ENCODE measurements around the gene MINAR1. TPM values are rescaled to one million over a fixed set of nuclear protein-coding genes. Genes with fewer than 3 reads are reported as not detected.

Gene MINAR1
- total RNA-seq, 4 donors from 2014 or later, result 0.20 to 0.60 (median 0.21) TPM

- no peaks in the 10 kb centered on the region for H3K9me3 ChIP-seq
- H3K27me3 ChIP-seq, result no peaks in the 10 kb centered on the region
- TF ChIP-seq POLR2A (IDR thresholded peaks at IDR 0.05), result no peak
- TF ChIP-seq EP300 (IDR thresholded peaks at IDR 0.05), result no peak
- TF ChIP-seq CTCF (IDR thresholded peaks at IDR 0.05), result no peak
- no peak overlapping the region for H3K4me3 ChIP-seq
- H3K36me3 ChIP-seq, result no peaks in the 10 kb centered on the region
- H3K4me1 ChIP-seq, result no peaks in the 10 kb centered on the region
- DNase-seq (ENCODE audit: low spot score in 2 of 2), result no peak
- H3K27ac ChIP-seq, result no peak overlapping the region
- 64 to 71% methylated on average over 4 of the region's 4 CpGs for WGBS, 2 donors
Observed at GRCh38 chr15:79455361-79455760, 23.2 kb downstream of the MINAR1 start.

GRCh38 chr15:79455943-79456342 lies 23.8 kb downstream of the MINAR1 start:
- Histone ChIP-seq H3K4me3 (no peak overlapping the region), H3K4me1 (no peaks in the 10 kb centered on the region), H3K9me3 (no peaks in the 10 kb centered on the region), H3K27ac (no peak overlapping the region), H3K27me3 (no peaks in the 10 kb centered on the region), H3K36me3 (no peaks in the 10 kb centered on the region)
- TF ChIP-seq EP300 (IDR thresholded peaks at IDR 0.05) (no peak), POLR2A (IDR thresholded peaks at IDR 0.05) (no peak), CTCF (IDR thresholded peaks at IDR 0.05) (no peak)
- no peak for DNase-seq (ENCODE audit: low spot score in 2 of 2)
- WGBS, 2 donors, result 86 to 91% methylated on average over 6 of the region's 6 CpGs

GRCh38 chr15:79458491-79458890 lies 26.4 kb downstream of the MINAR1 start:
- 83 to 88% methylated on average over 6 of the region's 6 CpGs for WGBS, 2 donors
- Histone ChIP-seq H3K36me3 (no peaks in the 10 kb centered on the region), H3K4me1 (no peaks in the 10 kb centered on the region), H3K27me3 (no peaks in the 10 kb centered on the region), H3K27ac (no peak overlapping the region), H3K9me3 (no peaks in the 10 kb centered on the region), H3K4me3 (no peak overlapping the region)
- no peak for DNase-seq (ENCODE audit: low spot score in 2 of 2)
- TF ChIP-seq EP300 (IDR thresholded peaks at IDR 0.05), result no peak
- TF ChIP-seq CTCF (IDR thresholded peaks at IDR 0.05), result no peak
- no peak for TF ChIP-seq POLR2A (IDR thresholded peaks at IDR 0.05)

GRCh38 chr15:79459666-79460065 lies 27.5 kb downstream of the MINAR1 start:
- no peak overlapping the region for H3K4me3 ChIP-seq
- no peaks in the 10 kb centered on the region for H3K36me3 ChIP-seq
- no peak for TF ChIP-seq POLR2A (IDR thresholded peaks at IDR 0.05)
- no peak for TF ChIP-seq CTCF (IDR thresholded peaks at IDR 0.05)
- TF ChIP-seq EP300 (IDR thresholded peaks at IDR 0.05), result no peak
- H3K9me3 ChIP-seq, result no peaks in the 10 kb centered on the region
- H3K27ac ChIP-seq, result no peak overlapping the region
- H3K27me3 ChIP-seq, result no peaks in the 10 kb centered on the region
- DNase-seq (ENCODE audit: low spot score in 2 of 2), result no peak
- 100% methylated on average over 1 of the region's 1 CpG for WGBS, 2 donors
- H3K4me1 ChIP-seq, result no peaks in the 10 kb centered on the region

GRCh38 chr15:79463043-79463780 lies 31.1 kb downstream of the MINAR1 start:
- 71 to 80% methylated on average over 17 to 18 of the region's 18 CpGs for WGBS, 2 donors
- no peaks in the 10 kb centered on the region for H3K9me3 ChIP-seq
- TF ChIP-seq CTCF (IDR thresholded peaks at IDR 0.05), result no peak
- TF ChIP-seq POLR2A (IDR thresholded peaks at IDR 0.05), result no peak
- TF ChIP-seq EP300 (IDR thresholded peaks at IDR 0.05), result no peak
- no peak overlapping the region for H3K4me3 ChIP-seq
- H3K36me3 ChIP-seq, result no peaks in the 10 kb centered on the region
- no peaks in the 10 kb centered on the region for H3K4me1 ChIP-seq
- no peak for DNase-seq (ENCODE audit: low spot score in 2 of 2)
- H3K27me3 ChIP-seq, result no peaks in the 10 kb centered on the region
- H3K27ac ChIP-seq, result no peak overlapping the region

Measured in tibial nerve (tissue), 4 donors.